ENCODE measurements around the gene GCG. TPM values are rescaled to one million over a fixed set of nuclear protein-coding genes. Genes with fewer than 3 reads are reported as not detected.

Gene GCG
- 0.31 TPM for total RNA-seq (2021; ENCODE audit: unreplicated experiment)
- not detected for polyA plus RNA-seq (2012; ENCODE audit: insufficient read length)
- not detected for Bru-seq, nascent RNA
- BruChase-seq, experiment 1, labeled RNA remaining after a 2-hour chase = not detected
- percentile 9 among the genes with signal in this experiment for BruChase-seq, experiment 2, labeled RNA remaining after a 6-hour chase
- long read RNA-seq = 0 reads

- no peak for DNase-seq (ENCODE audit: low read depth, low spot score)
- Histone ChIP-seq H3K36me3 (ENCODE audit: control insufficient read depth, insufficient read depth, low read length) (no peaks in the 10 kb centered on the region), H3K4me1 (ENCODE audit: control insufficient read depth, insufficient read depth, low read length) (no peaks in the 10 kb centered on the region), H3K27ac (ENCODE audit: low read length) (no peak within 1 kb of the TSS), H3K9me3 (ENCODE audit: control insufficient read depth, insufficient read depth, low read depth, low read length) (no peaks in the 10 kb centered on the region), H3K27me3 (ENCODE audit: control insufficient read depth, insufficient read depth, low read length) (no peaks in the 10 kb centered on the region; the same call in 1 of the 2 replicates), H3K4me3 (ENCODE audit: low read depth in 2 of 2, low read length in 2 of 2) (no peak within 1 kb of the TSS)
- no TSS peak for BruUV-seq (replicated peaks)
- in situ Hi-C loops (cut with HindIII; ENCODE audit: low pct_unique_long_range_greater_than_20kb, low sequenced_read_pairs) (no loop called here), intact Hi-C loops (cut with micrococcal nuclease; ENCODE audit: unreplicated experiment) (loop anchor here (2.0 kb wide), 1 partner anchor 147 kb away; no protein-coding TSS in a partner anchor)
- CTCF ChIA-PET = no interaction called here
- ATAC-seq = no peak
- POLR2A ChIA-PET = no interaction called here
- TF ChIP-seq SIN3A (IDR thresholded peaks at IDR 0.05; ENCODE audit: borderline replicate concordance, insufficient read depth, low read depth, low read length) (no peak), TCF7L2 (IDR thresholded peaks at IDR 0.05; ENCODE audit: low read depth, low read length) (no peak), POLR2AphosphoS5 (IDR thresholded peaks at IDR 0.05; ENCODE audit: low read depth, low read length) (no peak), CTCF (IDR thresholded peaks at IDR 0.05) (no peak)
- TF ChIP-seq, protein P1, sequence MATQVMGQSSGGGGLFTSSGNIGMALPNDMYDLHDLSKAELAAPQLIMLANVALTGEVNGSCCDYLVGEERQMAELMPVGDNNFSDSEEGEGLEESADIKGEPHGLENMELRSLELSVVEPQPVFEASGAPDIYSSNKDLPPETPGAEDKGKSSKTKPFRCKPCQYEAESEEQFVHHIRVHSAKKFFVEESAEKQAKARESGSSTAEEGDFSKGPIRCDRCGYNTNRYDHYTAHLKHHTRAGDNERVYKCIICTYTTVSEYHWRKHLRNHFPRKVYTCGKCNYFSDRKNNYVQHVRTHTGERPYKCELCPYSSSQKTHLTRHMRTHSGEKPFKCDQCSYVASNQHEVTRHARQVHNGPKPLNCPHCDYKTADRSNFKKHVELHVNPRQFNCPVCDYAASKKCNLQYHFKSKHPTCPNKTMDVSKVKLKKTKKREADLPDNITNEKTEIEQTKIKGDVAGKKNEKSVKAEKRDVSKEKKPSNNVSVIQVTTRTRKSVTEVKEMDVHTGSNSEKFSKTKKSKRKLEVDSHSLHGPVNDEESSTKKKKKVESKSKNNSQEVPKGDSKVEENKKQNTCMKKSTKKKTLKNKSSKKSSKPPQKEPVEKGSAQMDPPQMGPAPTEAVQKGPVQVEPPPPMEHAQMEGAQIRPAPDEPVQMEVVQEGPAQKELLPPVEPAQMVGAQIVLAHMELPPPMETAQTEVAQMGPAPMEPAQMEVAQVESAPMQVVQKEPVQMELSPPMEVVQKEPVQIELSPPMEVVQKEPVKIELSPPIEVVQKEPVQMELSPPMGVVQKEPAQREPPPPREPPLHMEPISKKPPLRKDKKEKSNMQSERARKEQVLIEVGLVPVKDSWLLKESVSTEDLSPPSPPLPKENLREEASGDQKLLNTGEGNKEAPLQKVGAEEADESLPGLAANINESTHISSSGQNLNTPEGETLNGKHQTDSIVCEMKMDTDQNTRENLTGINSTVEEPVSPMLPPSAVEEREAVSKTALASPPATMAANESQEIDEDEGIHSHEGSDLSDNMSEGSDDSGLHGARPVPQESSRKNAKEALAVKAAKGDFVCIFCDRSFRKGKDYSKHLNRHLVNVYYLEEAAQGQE (IDR thresholded peaks at IDR 0.05; ENCODE audit: insufficient read depth in 1 of 2, low read depth in 2 of 2, low read length in 1 of 2) = no peak
Observed at GRCh38 chr2:162152147-162152546, at the start of gene GCG. GCG (minus strand) TSS chr2:162152247; CDS start chr2:162149178, 3,069 bp downstream.

DNA sequence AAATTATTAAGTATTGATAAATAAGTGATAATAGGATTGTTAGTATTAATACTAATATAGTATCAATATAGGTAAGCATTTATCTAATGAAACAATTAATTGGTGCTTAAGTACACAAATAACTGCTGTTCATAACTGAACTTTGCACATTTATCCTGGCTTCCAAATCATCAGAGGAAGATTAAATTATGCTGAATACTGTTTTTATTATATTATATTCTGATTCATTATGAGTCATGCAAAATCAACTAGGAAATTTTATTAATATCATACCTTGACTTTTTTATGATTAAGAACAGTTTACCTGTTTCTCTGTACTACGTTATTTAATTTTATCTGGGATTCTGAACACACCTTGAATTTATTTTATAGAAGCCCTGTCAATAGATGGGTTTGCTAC is 48.6 kb upstream of the GCG start:
- Histone ChIP-seq H3K4me3 (ENCODE audit: low read depth in 2 of 2, low read length in 2 of 2) (no peak overlapping the region), H3K36me3 (ENCODE audit: control insufficient read depth, insufficient read depth, low read length) (no peaks in the 10 kb centered on the region), H3K27ac (ENCODE audit: low read length) (no peak overlapping the region), H3K4me1 (ENCODE audit: control insufficient read depth, insufficient read depth, low read length) (no peaks in the 10 kb centered on the region), H3K27me3 (ENCODE audit: control insufficient read depth, insufficient read depth, low read length) (peaks cover 3% of the 10 kb centered on the region; the same call in 1 of the 2 replicates), H3K9me3 (ENCODE audit: control insufficient read depth, insufficient read depth, low read depth, low read length) (no peaks in the 10 kb centered on the region)
- in situ Hi-C loops (cut with HindIII; ENCODE audit: low pct_unique_long_range_greater_than_20kb, low sequenced_read_pairs) = no loop called here
- CTCF ChIA-PET = no interaction called here
- intact Hi-C loops (cut with micrococcal nuclease; ENCODE audit: unreplicated experiment) = no loop called here
- no peak for TF ChIP-seq SIN3A (IDR thresholded peaks at IDR 0.05; ENCODE audit: borderline replicate concordance, insufficient read depth, low read depth, low read length)
- TF ChIP-seq POLR2AphosphoS5 (IDR thresholded peaks at IDR 0.05; ENCODE audit: low read depth, low read length) = no peak
- TF ChIP-seq, protein P1 (IDR thresholded peaks at IDR 0.05; ENCODE audit: insufficient read depth in 1 of 2, low read depth in 2 of 2, low read length in 1 of 2) = no peak
- no peak for TF ChIP-seq CTCF (IDR thresholded peaks at IDR 0.05)
- TF ChIP-seq TCF7L2 (IDR thresholded peaks at IDR 0.05; ENCODE audit: low read depth, low read length) = no peak
- no peak for ATAC-seq
- BruUV-seq (replicated peaks) = no TSS peak
- DNase-seq (ENCODE audit: low read depth, low spot score) = no peak
- POLR2A ChIA-PET = no interaction called here

Data from Panc1 (cell line).